H9 (cell line): ENCODE results near the gene RCN2. TPM values are rescaled to one million over a fixed set of nuclear protein-coding genes. Genes with fewer than 3 reads are reported as not detected.

Source experiments
- DNase-seq: peaks from one replicate; pipeline ENCODE4 v3.0.0-alpha.2; 2017
- H2AFZ ChIP-seq: one replicate; pipeline ENCODE4 v1.6.1; 2013; ENCODE audit warnings: mild to moderate bottlenecking, low read length, control low read depth, moderate library complexity
- H2AK5ac ChIP-seq: 2 replicates; pipeline ENCODE4 v1.6.1; 2013; ENCODE audit warnings: low read length, control low read depth, mixed read lengths; ENCODE audit not compliant: insufficient read length
- H2BK120ac ChIP-seq: one replicate; pipeline ENCODE4 v1.6.1; 2013; ENCODE audit warnings: low read depth, mild to moderate bottlenecking, low read length, control low read depth, inconsistent platforms; ENCODE audit not compliant: poor library complexity, severe bottlenecking
- H2BK12ac ChIP-seq: 2 replicates; pipeline ENCODE4 v1.6.1; 2013; ENCODE audit warnings: low read length, control low read depth, mixed read lengths, low read depth; ENCODE audit not compliant: insufficient read length
- H2BK15ac ChIP-seq: 2 replicates; pipeline ENCODE4 v1.6.1; 2013; ENCODE audit warnings: low read depth, low read length, control low read depth
- H2BK20ac ChIP-seq: one replicate; pipeline ENCODE4 v1.6.1; 2013; ENCODE audit warnings: low read depth, mild to moderate bottlenecking, low read length, control low read depth, inconsistent platforms; ENCODE audit not compliant: poor library complexity, severe bottlenecking
- H2BK5ac ChIP-seq: 2 replicates; pipeline ENCODE4 v1.6.1; 2013; ENCODE audit warnings: low read length, control low read depth, mixed read lengths; ENCODE audit not compliant: insufficient read length
- H3K14ac ChIP-seq: 2 replicates; pipeline ENCODE4 v1.6.1; 2013; ENCODE audit warnings: low read length, control low read depth; ENCODE audit not compliant: insufficient read depth
- H3K18ac ChIP-seq: 2 replicates; pipeline ENCODE4 v1.6.1; 2013; ENCODE audit warnings: low read depth, mild to moderate bottlenecking, mixed read lengths, low read length, control low read depth; ENCODE audit not compliant: insufficient read length
- H3K23ac ChIP-seq: 2 replicates; pipeline ENCODE4 v1.6.1; 2013; ENCODE audit warnings: low read length, control low read depth, mixed read lengths, low read depth; ENCODE audit not compliant: insufficient read length
- H3K23me2 ChIP-seq: 2 replicates; pipeline ENCODE4 v1.6.1; 2013; ENCODE audit warnings: low read depth, mild to moderate bottlenecking, mixed read lengths, low read length, control low read depth; ENCODE audit not compliant: insufficient read length, poor library complexity, severe bottlenecking
- H3K27ac ChIP-seq: 2 replicates; pipeline ENCODE4 v1.5.1; 2013; ENCODE audit warnings: low read length, control low read depth, mixed read lengths, low read depth; ENCODE audit not compliant: insufficient read length
- H3K27me3 ChIP-seq: 2 replicates; pipeline ENCODE4 v1.6.1; 2013; ENCODE audit warnings: low read length, control low read depth, inconsistent platforms; ENCODE audit not compliant: insufficient read depth
- H3K4ac ChIP-seq: 2 replicates; pipeline ENCODE4 v1.6.1; 2013; ENCODE audit warnings: low read depth, mild to moderate bottlenecking, control low read depth, inconsistent platforms, low read length, moderate library complexity
- H3K4me1 ChIP-seq: 2 replicates; pipeline ENCODE4 v1.6.1; 2013; ENCODE audit warnings: low read length, control low read depth, inconsistent platforms; ENCODE audit not compliant: insufficient read depth
- H3K4me2 ChIP-seq: 2 replicates; pipeline ENCODE4 v1.6.1; 2013; ENCODE audit warnings: low read length, control low read depth, mixed read lengths; ENCODE audit not compliant: insufficient read length, insufficient read depth
- H3K56ac ChIP-seq: 2 replicates; pipeline ENCODE4 v1.6.1; 2013; ENCODE audit warnings: low read depth, mild to moderate bottlenecking, mixed read lengths, low read length, control low read depth; ENCODE audit not compliant: insufficient read length
- H3K79me1 ChIP-seq: 2 replicates; pipeline ENCODE4 v1.6.1; 2013; ENCODE audit warnings: low read depth, mild to moderate bottlenecking, moderate library complexity, low read length, control low read depth, inconsistent platforms; ENCODE audit not compliant: insufficient read depth, poor library complexity, severe bottlenecking
- H3K79me2 ChIP-seq: 2 replicates; pipeline ENCODE4 v1.6.1; 2013; ENCODE audit warnings: low read length, control low read depth, inconsistent platforms; ENCODE audit not compliant: insufficient read depth
- H3K9ac ChIP-seq: 2 replicates; pipeline ENCODE4 v1.6.1; 2013; ENCODE audit warnings: low read length, control low read depth, mixed read lengths; ENCODE audit not compliant: insufficient read length; ENCODE audit errors: extremely low read depth
- H3K9me3 ChIP-seq: one replicate; pipeline ENCODE4 v1.6.1; 2013; ENCODE audit warnings: low read depth, low read length, inconsistent platforms; ENCODE audit not compliant: control insufficient read depth
- H3T11ph ChIP-seq: one replicate; pipeline ENCODE4 v1.6.1; 2013; ENCODE audit warnings: mild to moderate bottlenecking, low read length, control low read depth, inconsistent platforms
- H4K20me1 ChIP-seq: one replicate; pipeline ENCODE4 v1.6.1; 2013; ENCODE audit not compliant: control insufficient read depth, insufficient read length, insufficient read depth
- H4K5ac ChIP-seq: 2 replicates; pipeline ENCODE4 v1.6.1; 2013; ENCODE audit warnings: low read depth, mild to moderate bottlenecking, mixed read lengths, low read length, control low read depth; ENCODE audit not compliant: insufficient read length
- H4K8ac ChIP-seq: replicated peaks from 2 replicates; pipeline ENCODE4 v1.6.1; 2013; ENCODE audit warnings: low read length, control low read depth, mixed read lengths, low read depth; ENCODE audit not compliant: insufficient read length
- H4K91ac ChIP-seq: 2 replicates; pipeline ENCODE4 v1.6.1; 2013; ENCODE audit warnings: low read depth, mild to moderate bottlenecking, moderate library complexity, mixed read lengths, low read length, control low read depth; ENCODE audit not compliant: insufficient read length
- H3K27ac Mint-ChIP-seq, 3 experiments: 2 replicates in 2 of 3; 3 replicates in 1 of 3; pipeline ENCODE4 v1.8.0; 2020 to 2021; ENCODE audit warnings: mixed read lengths in 3 of 3, mild to moderate bottlenecking in 1 of 3, moderate library complexity in 1 of 3
- H3K27me3 Mint-ChIP-seq: 2 replicates; pipeline ENCODE4 v1.8.0; 2021; ENCODE audit warnings: low read depth, mild to moderate bottlenecking, moderate library complexity, mixed read lengths
- H3K36me3 Mint-ChIP-seq, 3 experiments: 2 replicates in 2 of 3; 3 replicates in 1 of 3; pipeline ENCODE4 v1.8.0; 2020 to 2021; ENCODE audit warnings: low read depth in 3 of 3, mixed read lengths in 3 of 3; ENCODE audit not compliant: insufficient read depth in 1 of 3
- H3K4me1 Mint-ChIP-seq, 2 experiments: 2 replicates each; pipeline ENCODE4 v1.8.0; 2020; ENCODE audit warnings: mixed read lengths in 2 of 2
- H3K4me3 Mint-ChIP-seq, 2 experiments: 2 replicates in 1 of 2; 3 replicates in 1 of 2; pipeline ENCODE4 v1.8.0; 2020 to 2021; ENCODE audit warnings: mild to moderate bottlenecking in 2 of 2, mixed read lengths in 2 of 2, moderate library complexity in 1 of 2
- H3K9me3 Mint-ChIP-seq, 2 experiments: 2 replicates in 1 of 2; 3 replicates in 1 of 2; pipeline ENCODE4 v1.8.0; 2020; ENCODE audit warnings: mild to moderate bottlenecking in 2 of 2, mixed read lengths in 2 of 2, moderate library complexity in 1 of 2
- WGBS: extraction: QIAGEN DNeasy Blood & Tissue Kit; methylation state at CpG from one replicate; pipeline ENCODE4 v1.1.7; 2013; ENCODE audit warnings: missing lambda C conversion rate, low lambda C conversion rate, mixed read lengths; ENCODE audit not compliant: insufficient read length; ENCODE audit errors: extremely low coverage; 5-methylcytosine and 5-hydroxymethylcytosine counted together
- total RNA-seq: library from RNA; stranded (reverse); gene quantifications from 2 replicates; pipeline ENCODE4 v1.2.1, GENCODE V29; 2021
- TF ChIP-seq, protein P1 (sequence below): fragments of 200-600 bp; sonication (generic); conservative IDR thresholded peaks from 3 replicates; pipeline ENCODE4 v1.8.0; 2021; ENCODE audit warnings: antibody characterized with exemption, mild to moderate bottlenecking

RCN2 gene
- total RNA-seq, 1 experiment from 2014 or later = 139 TPM

DNA sequence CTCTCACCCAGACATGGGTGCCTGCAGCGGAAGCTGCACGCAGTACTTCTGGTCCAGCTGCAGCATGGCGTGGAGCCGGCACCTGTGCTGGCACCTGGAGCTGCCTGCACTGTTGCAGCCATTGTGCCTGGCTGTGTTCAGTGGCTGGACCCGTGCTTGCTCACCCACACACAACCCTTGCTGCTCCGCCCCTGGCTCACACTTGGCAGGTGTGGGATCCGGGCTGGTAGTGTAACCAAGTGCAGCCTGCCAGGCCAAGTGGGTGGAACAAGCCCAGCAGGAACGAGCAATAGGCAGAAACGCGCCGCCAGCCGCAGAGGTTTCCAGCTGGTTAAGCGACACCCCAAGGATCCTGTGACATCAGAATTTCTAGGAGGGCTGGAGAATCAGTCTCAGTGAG, 15.2 kb upstream of the RCN2 start:
- Histone ChIP-seq H3K27ac (no peak overlapping the region), H3K79me1 (no peaks in the 10 kb centered on the region), H2BK5ac (no peak overlapping the region), H2AK5ac (no peak overlapping the region), H3K4me2 (no peak overlapping the region), H3K14ac (no peak overlapping the region), H4K91ac (no peak overlapping the region), H2BK12ac (no peak overlapping the region), H4K8ac (no peak overlapping the region), H3K9ac (no peak overlapping the region), H3K18ac (no peak overlapping the region), H2BK20ac (no peak overlapping the region), H3K79me2 (no peaks in the 10 kb centered on the region), H3K9me3 (no peaks in the 10 kb centered on the region), H3K56ac (no peak overlapping the region), H3T11ph (no peak overlapping the region), H4K20me1 (no peaks in the 10 kb centered on the region), H3K23ac (no peak overlapping the region), H3K4me1 (no peaks in the 10 kb centered on the region), H3K4ac (no peak overlapping the region), H2BK15ac (no peak overlapping the region), H3K23me2 (no peaks in the 10 kb centered on the region), H2AFZ (no peak overlapping the region), H2BK120ac (no peak overlapping the region), H3K27me3 (no peaks in the 10 kb centered on the region), H4K5ac (no peak overlapping the region)
- H3K9me3 Mint-ChIP-seq = no peaks in the 10 kb centered on the region
- no peaks in the 10 kb centered on the region for H3K4me1 Mint-ChIP-seq
- WGBS = no CpG with 5 or more reads among the region's 13 CpGs
- H3K4me3 Mint-ChIP-seq = no peak overlapping the region
- no peak for DNase-seq
- H3K27me3 Mint-ChIP-seq = peaks cover 24% of the 10 kb centered on the region
- no peak overlapping the region for H3K27ac Mint-ChIP-seq
- no peaks in the 10 kb centered on the region for H3K36me3 Mint-ChIP-seq
- TF ChIP-seq, protein P1, sequence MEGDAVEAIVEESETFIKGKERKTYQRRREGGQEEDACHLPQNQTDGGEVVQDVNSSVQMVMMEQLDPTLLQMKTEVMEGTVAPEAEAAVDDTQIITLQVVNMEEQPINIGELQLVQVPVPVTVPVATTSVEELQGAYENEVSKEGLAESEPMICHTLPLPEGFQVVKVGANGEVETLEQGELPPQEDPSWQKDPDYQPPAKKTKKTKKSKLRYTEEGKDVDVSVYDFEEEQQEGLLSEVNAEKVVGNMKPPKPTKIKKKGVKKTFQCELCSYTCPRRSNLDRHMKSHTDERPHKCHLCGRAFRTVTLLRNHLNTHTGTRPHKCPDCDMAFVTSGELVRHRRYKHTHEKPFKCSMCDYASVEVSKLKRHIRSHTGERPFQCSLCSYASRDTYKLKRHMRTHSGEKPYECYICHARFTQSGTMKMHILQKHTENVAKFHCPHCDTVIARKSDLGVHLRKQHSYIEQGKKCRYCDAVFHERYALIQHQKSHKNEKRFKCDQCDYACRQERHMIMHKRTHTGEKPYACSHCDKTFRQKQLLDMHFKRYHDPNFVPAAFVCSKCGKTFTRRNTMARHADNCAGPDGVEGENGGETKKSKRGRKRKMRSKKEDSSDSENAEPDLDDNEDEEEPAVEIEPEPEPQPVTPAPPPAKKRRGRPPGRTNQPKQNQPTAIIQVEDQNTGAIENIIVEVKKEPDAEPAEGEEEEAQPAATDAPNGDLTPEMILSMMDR = no peak
